ENCODE results near the gene CDHR2. TPM values are rescaled to one million over a fixed set of nuclear protein-coding genes. Genes with fewer than 3 reads are reported as not detected.
"Not testable (repeated sequence)": the region's sequence is repeated elsewhere in the genome, so short reads cannot be mapped to it uniquely, and the experiment has no call there.

Gene CDHR2
- total RNA-seq, 1 experiment from 2014 or later = not detected

- DNase-seq (ENCODE audit: low read depth) = no peak
Measured at GRCh38 chr5:176540956-176541337, 8.2 kb upstream of the CDHR2 start.

- DNase-seq (ENCODE audit: low read depth) = no peak
Measured at GRCh38 chr5:176541338-176542134, 7.6 kb upstream of the CDHR2 start.

- no peak for DNase-seq (ENCODE audit: low read depth)
Measured at GRCh38 chr5:176542135-176542595, 7.0 kb upstream of the CDHR2 start.

GRCh38 chr5:176542596-176543427, 6.3 kb upstream of the CDHR2 start:
- no peak for DNase-seq (ENCODE audit: low read depth)

DNA sequence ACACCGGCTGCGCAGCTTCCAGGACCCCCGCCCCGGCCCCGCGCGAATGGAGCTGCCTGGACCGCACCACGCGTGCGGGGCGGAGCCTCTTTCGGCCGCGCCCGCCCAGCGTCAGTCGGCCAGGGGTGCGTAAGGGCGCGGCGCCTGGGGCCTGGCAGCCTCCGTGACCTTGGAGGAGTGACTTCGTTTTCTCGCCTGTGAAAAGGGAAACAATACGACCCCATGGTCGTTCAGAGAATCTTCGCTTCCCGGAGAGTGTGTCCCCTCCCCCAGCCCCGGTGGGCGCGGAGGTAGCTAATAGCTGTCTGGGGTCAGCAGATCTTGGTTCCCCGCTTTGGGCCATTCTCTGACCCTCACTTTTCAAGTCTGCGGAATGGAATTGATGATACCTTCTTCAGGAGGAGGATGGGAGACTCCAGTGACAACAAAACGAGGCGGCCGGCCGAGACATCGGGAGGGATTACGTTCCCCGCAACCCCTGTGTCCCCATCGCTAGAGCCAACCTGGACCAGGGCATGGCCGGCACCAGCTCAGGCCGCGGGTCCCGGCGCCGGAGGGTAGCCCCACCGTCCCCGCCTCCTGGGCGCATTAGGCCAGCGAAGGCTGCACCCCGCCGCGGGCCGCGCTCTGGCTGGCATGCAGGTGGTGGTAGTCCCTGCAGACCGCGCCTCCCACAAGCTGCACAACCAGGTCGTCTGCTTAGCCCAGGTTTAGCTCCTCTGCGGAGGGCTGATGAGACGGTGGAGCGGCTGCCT, 5.5 kb upstream of the CDHR2 start:
- peak; percentile 42 for DNase-seq (ENCODE audit: low read depth)

DNA sequence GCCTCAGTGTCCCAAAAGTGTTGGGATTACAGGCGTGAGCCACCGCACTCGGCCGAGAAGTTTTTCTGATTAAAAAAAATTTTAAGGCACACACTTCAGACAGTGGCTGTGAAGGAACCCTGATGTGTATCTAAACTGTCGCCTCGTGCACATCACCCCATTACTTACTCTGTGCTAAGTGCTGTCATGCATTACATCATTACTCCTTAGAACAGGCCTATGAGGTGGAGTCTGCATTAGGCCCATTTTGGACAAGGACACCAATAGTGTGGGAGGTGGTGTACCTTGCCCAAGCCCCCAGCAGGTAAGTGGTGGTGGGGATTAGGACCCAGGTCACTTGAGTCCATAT, 3.8 kb upstream of the CDHR2 start:
- DNase-seq (ENCODE audit: low read depth) = no peak

DNA sequence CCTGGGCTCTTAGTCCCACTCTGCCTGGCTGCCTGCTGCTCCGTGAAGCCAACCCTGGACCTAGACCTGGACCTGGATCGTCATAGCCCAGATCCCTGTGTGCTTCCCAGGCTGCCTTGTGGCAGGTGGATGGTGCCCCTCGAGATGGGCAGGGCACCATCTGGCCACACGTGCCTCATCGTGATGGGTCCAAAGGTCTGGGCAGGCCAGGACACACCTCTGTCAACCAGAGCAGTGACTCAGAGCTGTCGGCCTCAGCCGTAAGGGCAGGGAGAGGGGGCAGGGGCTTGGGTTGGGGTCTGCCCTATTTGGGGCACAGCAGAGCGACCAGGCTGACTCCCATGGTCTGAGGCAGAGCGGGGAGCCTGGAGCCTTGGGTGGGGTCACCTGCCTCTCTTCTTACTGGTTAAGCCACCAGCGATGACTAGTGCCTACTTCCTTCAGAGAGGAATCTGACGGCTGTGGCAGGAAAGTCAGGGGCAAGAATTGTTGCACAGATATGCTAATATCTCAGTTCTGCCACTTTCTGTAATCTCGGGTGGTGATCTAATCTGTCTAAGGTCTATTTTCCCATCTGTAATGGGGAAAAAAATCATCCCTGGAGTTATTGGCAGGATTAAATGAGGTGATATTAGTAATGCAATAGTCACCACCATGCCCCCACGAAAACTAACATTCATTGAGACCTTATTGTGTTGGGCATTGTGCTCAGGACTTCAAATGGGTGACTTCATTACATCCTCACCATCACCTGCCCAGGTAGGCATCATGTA, 3.2 kb upstream of the CDHR2 start:
- no peak for DNase-seq (ENCODE audit: low read depth)

DNA sequence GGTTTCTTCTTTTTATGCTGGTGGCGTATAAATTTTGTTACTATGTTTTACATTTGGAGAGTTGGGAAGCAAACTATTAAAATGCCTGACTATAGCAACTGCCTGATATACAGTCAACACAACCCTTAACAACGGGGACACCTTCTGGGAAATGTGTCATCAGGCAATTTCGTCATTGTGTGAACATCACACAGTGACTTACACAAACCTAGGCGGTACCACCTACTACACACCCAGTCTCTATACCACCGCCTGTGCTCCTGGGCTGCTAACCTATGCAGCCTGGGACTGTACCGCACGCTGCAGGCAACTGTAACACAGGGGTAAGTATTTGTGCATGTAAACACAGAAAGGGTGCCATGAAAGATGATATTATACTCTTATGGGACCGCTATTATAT, 1.3 kb upstream of the CDHR2 start:
- no peak for DNase-seq (ENCODE audit: low read depth)

GRCh38 chr5:176549871-176550270, 729 bp downstream of the CDHR2 start:
- DNase-seq (ENCODE audit: low read depth) = no peak

GRCh38 chr5:176550275-176550831, 1.2 kb downstream of the CDHR2 start:
- no peak for DNase-seq (ENCODE audit: low read depth)

DNA sequence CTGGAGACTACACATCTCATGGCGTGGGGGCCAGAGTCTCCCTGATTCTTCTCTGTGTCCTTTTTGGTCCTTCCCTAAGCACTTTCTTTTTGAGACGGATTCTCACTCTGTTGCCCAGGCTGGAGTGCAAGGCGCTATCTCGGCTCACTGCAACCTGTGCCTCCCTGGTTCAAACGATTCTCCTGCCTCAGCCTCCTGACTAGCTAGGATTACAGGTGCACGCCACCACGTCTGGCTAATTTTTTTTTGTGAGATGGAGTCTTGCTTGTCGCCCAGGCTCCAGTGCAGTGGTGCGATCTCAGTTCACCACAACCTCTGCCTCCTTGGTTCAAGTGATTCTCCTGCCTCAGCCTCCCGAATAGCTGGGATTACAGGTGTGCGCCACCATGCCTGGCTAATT, 1.8 kb downstream of the CDHR2 start:
- DNase-seq (ENCODE audit: low read depth) = not testable (repeated sequence)

GRCh38 chr5:176552332-176552869, 3.3 kb downstream of the CDHR2 start:
- no peak for DNase-seq (ENCODE audit: low read depth)

DNA sequence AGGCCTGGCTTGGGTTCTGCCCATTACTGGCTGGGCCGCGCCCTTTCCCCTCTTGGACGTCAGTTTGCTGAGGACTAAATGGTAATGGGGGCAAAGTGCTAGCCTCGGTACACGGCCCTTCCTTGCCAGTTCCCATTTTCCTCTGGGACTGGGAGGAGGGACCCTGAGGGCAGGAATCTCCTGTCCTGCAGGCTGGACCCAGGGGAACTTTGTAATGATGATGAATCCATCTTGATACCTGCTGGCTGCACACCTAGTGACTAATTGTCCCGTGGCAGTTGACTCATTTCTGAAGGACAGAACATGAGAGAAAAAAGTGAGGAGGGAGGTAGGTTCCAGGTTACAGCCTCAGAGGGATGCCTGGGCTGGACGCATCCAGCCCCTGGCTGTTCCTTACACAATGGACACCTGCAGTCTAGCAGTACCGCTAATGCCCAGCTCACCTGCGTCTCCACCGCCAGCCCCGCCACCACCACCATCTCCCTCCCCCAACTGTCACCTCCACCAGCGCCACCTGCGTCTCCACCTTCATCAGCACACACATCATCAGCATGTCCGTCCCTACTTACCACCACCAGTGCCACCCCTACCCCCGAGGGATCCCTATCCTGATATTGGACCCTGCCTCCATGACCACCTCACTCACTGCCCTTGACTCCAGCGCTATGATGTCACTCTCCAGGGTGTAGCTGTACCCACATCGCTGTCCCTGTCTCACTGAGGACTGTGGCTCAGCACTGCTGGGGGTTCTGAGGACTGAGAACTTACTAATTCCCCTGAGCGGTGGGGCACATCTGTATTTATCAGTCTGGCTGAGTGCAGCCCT, 4.3 kb downstream of the CDHR2 start:
- DNase-seq (ENCODE audit: low read depth) = no peak

- no peak for DNase-seq (ENCODE audit: low read depth)
Measured at GRCh38 chr5:176557846-176558245, 8.7 kb downstream of the CDHR2 start.

DNA sequence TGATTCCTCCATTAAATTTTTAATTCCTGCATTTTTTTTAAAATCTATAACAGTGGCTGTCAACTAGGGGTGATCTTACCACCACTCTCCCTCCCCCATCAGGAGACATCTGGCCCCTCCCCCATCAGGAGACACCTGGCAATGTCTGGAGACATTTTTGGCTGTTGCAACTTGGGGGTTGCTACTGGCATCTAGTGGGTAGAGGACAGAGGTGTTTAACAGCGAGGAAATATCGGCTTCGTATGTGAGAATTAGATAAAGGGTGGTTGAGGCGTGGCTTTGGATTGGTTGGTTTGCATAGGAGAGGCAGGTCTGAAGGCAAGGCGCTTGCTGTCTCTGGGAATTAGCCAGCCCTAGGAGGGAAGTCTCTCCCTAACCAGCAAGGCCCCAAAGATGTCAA, 10.5 kb downstream of the CDHR2 start:
- DNase-seq (ENCODE audit: low read depth) = no peak

DNA sequence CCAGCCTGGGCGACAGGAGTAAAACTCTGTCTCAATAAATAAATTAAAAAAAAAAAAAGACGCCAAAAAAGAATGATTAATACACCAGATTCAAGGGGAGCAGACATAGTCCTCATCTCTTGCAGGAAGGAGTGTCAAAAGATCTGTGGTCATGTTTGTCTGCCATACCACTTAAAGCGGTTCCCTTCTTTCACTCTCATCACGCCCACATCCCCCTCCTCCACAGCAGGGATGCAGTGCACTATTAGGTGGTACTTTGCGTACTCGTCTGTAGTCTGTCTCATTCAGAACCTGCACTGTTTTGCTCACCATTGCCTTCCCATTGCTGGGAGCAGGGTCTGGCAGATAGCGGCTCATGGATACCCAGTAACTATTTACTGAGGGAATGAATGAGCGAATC, 11.2 kb downstream of the CDHR2 start:
- DNase-seq (ENCODE audit: low read depth) = no peak

DNA sequence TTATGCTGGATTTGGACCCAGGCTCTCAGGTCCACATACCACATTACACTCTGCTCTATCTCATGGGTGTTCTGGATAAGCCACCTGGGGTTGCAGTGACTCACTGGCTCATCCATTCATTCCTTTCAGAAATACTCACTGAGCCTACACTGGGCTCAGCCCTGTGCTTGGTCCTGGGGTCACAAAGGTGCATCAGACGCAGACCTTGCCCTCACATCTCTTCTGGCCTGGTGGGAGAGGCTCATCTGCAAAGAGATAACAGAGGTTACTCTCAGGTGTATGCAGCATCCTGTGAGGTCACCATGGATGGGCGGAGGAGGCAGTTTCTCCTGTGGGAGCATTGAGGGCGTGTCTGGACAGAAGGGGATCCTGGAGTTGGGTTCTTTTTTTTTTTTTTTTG, 12.1 kb downstream of the CDHR2 start:
- no peak for DNase-seq (ENCODE audit: low read depth)

DNA sequence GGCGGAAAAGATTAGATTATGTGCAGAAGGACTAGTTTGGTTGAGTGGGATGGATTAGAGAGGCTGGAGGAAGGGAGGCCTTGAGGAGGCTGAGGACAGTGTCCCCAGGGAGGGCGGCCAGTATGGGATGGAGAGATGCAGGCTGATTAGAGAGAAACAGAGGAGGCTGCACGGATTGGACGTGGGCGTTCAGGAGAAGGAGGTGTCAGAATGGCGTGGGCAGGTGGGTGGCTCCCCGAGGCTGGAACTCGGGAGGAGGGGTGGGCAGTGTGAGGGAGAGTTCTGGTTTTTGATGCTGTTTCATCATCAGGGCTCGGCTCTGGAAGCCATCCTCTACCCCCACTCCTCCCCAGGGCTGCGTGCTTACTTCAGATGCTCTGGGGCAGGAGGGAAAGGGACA, 13.0 kb downstream of the CDHR2 start:
- no peak for DNase-seq (ENCODE audit: low read depth)

DNA sequence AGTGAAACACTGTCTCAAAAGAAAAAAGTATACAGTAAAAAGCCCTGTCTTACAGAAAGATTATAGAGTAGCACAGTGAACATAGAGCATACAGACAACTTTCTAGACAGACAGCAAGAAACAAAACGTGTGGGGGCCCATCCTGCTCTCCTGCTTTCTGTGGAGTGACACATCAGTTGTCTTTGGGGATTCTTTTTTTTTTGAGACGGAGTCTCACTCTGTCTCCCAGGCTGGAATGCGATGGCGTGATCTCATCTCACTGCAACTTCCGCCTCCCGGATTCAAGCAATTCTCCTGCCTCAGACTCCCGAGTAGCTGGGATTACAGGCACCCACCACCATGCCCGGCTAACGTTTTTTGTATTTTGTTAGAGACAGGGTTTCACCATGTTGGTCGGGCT, 14.9 kb downstream of the CDHR2 start:
- no peak for DNase-seq (ENCODE audit: low read depth)

GRCh38 chr5:176565760-176566288, 16.7 kb downstream of the CDHR2 start:
- no peak for DNase-seq (ENCODE audit: low read depth)
